Measurements from ENCODE around the gene GATD1. TPM values are rescaled to one million over a fixed set of nuclear protein-coding genes. Genes with fewer than 3 reads are reported as not detected.
A peak's percentile ranks its signal among the peaks of the same experiment; 100 is the strongest.
"Not testable (repeated sequence)": the region's sequence is repeated elsewhere in the genome, so short reads cannot be mapped to it uniquely, and the experiment has no call there.

Gene GATD1
- total RNA-seq, 1 experiment from 2014 or later: 80.1 TPM

DNA sequence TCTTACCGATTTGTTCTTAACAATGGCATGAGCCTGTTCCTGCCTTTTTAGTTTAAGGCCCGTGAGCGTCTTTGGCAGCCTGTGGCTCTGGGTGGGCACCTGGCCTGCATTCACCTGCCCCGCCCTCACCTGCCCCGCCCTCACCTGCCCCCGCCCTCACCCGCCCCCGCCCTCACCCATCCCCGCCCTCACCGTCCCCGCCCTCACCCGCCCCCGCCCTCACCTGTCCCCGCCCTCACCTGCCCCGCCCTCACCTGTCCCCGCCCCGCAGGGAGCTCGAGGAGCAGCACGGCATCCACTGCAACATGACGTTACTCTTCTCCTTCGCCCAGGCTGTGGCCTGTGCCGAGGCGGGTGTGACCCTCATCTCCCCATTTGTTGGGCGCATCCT lies 14.2 kb downstream of the GATD1 start:
- H3K27me3 ChIP-seq: no peaks in the 10 kb centered on the region
- DNase-seq: no peak
- peaks cover 91% of the 10 kb centered on the region for H3K36me3 ChIP-seq
- no peaks in the 10 kb centered on the region for H3K9me3 ChIP-seq
- no peak overlapping the region for H3K4me3 ChIP-seq

DNA sequence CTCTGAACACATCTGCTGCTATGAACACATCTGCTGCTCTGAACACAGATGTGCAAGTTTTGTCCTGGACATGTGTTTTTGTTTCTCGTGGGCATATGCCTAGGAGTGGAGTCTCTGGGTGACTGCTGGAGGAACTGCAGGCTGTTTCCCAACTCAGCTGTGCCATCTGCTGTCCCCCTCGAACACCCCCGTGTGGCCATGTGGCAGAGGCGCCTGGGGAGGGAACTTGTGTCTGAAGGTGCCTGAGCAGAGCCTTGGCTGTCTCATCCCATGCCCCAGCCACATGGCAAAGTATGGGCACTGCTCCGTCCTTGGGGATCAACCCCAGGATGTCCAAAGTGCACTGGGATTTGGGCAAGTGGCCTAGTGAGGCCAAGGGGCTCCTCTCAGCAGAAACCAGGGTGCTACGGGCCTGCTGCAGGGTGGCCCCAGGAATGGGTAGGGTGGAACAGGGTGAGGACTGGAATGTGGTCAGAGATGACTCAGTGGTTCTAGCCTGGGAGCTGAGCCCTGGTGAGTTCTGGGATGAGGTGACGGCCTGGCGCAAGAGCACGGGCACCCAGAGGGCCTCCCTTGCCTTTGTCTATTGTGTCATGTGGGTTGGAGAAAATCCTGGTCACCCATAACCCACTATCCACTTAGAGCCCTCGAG lies 14.7 kb downstream of the GATD1 start:
- Histone ChIP-seq H3K27me3 (no peaks in the 10 kb centered on the region), H3K36me3 (peaks cover 95% of the 10 kb centered on the region), H3K4me3 (no peak overlapping the region), H3K9me3 (no peaks in the 10 kb centered on the region)
- DNase-seq: peak; percentile 67

- Histone ChIP-seq H3K27me3 (no peaks in the 10 kb centered on the region), H3K9me3 (no peaks in the 10 kb centered on the region), H3K36me3 (peaks cover 95% of the 10 kb centered on the region), H3K4me3 (no peak overlapping the region)
- DNase-seq: no peak
Observed at GRCh38 chr11:761526-762108, 15.7 kb downstream of the GATD1 start.

DNA sequence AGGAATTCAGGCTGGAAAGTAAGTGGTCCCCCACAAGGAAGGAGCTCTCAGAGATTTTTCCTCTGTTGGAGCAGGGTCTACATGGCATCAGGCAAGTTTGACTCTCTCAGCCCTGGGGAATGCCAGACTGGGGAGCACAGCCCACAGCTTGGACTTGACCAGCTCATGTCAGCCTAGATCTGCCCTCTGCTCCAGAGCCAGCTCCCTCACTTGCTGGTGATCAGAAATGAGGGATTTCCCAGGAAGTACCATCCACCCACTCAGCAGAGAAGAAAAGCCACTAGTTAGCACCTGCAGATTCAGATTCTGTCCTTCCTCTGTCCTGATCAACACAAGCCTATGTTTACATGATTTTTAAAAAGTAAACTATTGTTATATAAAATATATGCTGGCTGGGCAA lies 17.1 kb downstream of the GATD1 start:
- Histone ChIP-seq H3K27me3 (no peaks in the 10 kb centered on the region), H3K36me3 (peaks cover 92% of the 10 kb centered on the region), H3K9me3 (no peaks in the 10 kb centered on the region), H3K4me3 (no peak overlapping the region)
- DNase-seq: no peak

DNA sequence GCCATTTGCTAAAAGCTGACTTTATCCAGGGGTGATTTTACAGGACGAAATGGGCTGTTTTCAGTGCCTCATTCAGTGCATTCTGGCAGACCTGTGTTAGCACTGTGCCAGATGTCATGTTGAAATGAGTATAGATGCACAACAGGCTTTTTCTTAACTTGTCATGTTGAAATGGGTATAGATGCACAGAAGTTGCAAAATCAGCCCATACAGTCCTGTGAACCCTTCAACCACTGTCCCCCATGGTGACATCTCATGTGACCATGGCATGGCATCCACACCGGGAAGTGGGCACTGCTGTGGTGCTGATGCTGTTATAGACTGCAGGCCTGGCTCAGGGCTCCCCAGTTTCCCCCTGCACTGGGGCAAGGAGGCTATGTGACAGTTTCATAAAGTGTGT lies 27.6 kb downstream of the GATD1 start:
- DNase-seq: no peak

DNA sequence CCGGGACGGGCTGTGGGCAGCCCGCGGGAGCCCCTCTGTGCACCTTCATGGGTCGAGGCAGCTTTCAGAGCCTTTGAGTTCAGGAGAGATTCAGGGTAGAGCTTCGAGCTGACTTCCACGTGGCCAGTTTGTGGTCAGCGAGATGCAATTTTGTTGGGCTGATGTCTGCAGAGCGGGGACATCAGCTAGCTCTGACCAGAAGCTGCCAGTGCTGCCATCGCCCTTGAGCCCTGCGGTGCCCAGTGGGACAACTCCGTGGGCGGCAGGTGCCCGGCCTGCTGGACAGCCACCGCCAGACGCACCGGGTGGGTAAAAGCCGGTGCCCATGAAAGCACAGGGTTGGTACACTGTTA lies 29.3 kb downstream of the GATD1 start:
- no peaks in the 10 kb centered on the region for H3K27me3 ChIP-seq
- peaks cover 11% of the 10 kb centered on the region for H3K36me3 ChIP-seq
- H3K4me3 ChIP-seq: peak overlapping the region; percentile 89
- DNase-seq: no peak
- H3K9me3 ChIP-seq: no peaks in the 10 kb centered on the region

More for the DNA sequence above, 27.6 kb downstream of the GATD1 start:
- no peaks in the 10 kb centered on the region for H3K9me3 ChIP-seq
- H3K36me3 ChIP-seq: peaks cover 15% of the 10 kb centered on the region
- H3K27me3 ChIP-seq: no peaks in the 10 kb centered on the region
- no peak overlapping the region for H3K4me3 ChIP-seq

- DNase-seq: peak; percentile 93
- Histone ChIP-seq H3K4me3 (peak within 1 kb of the TSS; percentile 89), H3K36me3 (peaks cover 5% of the 10 kb centered on the region), H3K27me3 (no peaks in the 10 kb centered on the region), H3K9me3 (no peaks in the 10 kb centered on the region)
Observed at GRCh38 chr11:747158-748006, 29.9 kb downstream of the GATD1 start, which contains the start of gene TALDO1. Gene TALDO1 (plus strand): TSS chr11:747464. CDS start chr11:747482, 18 bp downstream.

GRCh38 chr11:746289-747157 lies 30.8 kb downstream of the GATD1 start:
- no peak for DNase-seq
- H3K27me3 ChIP-seq: no peaks in the 10 kb centered on the region
- no peaks in the 10 kb centered on the region for H3K9me3 ChIP-seq
- peak overlapping the region; percentile 89 for H3K4me3 ChIP-seq
- peaks cover under 1% of the 10 kb centered on the region; the same call in 1 of the 2 replicates for H3K36me3 ChIP-seq

GRCh38 chr11:745428-745827 lies 31.9 kb downstream of the GATD1 start:
- Histone ChIP-seq H3K9me3 (no peaks in the 10 kb centered on the region), H3K4me3 (no peak overlapping the region), H3K36me3 (no peaks in the 10 kb centered on the region), H3K27me3 (no peaks in the 10 kb centered on the region)
- DNase-seq: no peak

GRCh38 chr11:742571-743201 lies 34.6 kb downstream of the GATD1 start:
- DNase-seq: no peak
- H3K36me3 ChIP-seq: no peaks in the 10 kb centered on the region
- no peak overlapping the region for H3K4me3 ChIP-seq
- H3K27me3 ChIP-seq: no peaks in the 10 kb centered on the region
- H3K9me3 ChIP-seq: no peaks in the 10 kb centered on the region

- Histone ChIP-seq H3K4me3 (no peak overlapping the region), H3K27me3 (no peaks in the 10 kb centered on the region), H3K9me3 (no peaks in the 10 kb centered on the region), H3K36me3 (no peaks in the 10 kb centered on the region)
- DNase-seq: no peak
Observed at GRCh38 chr11:742156-742546, 35.1 kb downstream of the GATD1 start.

DNA sequence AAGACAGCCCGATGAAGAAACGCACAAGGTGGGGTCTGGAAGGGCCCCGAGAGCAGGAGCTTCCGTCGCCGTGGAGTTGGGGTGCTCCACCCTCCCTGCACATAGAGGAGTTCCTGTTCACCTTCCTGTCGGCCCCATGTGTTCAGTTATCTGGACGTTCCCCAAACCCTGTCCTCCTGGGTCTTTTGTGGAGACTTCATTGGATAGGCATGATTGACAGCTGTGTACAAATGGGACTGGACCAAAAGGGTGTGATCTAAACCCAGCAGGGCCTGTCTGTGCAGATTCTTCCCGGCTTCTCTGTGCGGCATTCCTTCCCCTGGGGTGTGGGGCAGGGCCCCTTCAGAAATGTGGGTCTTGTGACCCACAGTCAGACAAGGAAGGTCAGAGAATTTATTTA lies 39.4 kb downstream of the GATD1 start:
- H3K9me3 ChIP-seq, H3K36me3 ChIP-seq, H3K4me3 ChIP-seq, H3K27me3 ChIP-seq, DNase-seq: not testable (repeated sequence)

DNA sequence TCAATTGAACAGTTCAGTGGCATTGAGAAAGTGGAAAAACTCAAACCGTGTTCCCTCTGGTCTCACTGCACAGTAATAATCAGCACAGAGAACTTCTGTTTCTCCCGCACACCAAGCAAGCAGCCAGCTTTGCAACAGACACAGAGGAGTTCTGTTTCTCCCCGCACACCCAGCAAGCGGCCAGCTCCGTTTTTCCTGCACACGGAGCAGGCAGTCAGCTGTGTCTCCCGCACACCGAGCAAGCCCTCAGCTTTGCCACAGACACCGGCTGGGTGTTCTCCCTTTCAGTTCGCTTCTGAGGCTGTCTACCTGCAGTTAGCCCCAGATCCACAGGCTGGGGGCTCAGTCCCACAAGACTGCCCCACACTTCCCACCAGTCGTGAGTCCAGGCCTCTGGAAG lies 39.9 kb downstream of the GATD1 start:
- no peaks in the 10 kb centered on the region for H3K9me3 ChIP-seq
- DNase-seq: no peak
- no peaks in the 10 kb centered on the region for H3K27me3 ChIP-seq
- H3K36me3 ChIP-seq: no peaks in the 10 kb centered on the region
- H3K4me3 ChIP-seq: no peak overlapping the region

- not testable (repeated sequence) for H3K9me3 ChIP-seq, H3K4me3 ChIP-seq, H3K27me3 ChIP-seq, DNase-seq, H3K36me3 ChIP-seq
Observed at GRCh38 chr11:734541-734940, 42.7 kb downstream of the GATD1 start.

- no peak for DNase-seq
- no peaks in the 10 kb centered on the region for H3K9me3 ChIP-seq
- no peaks in the 10 kb centered on the region for H3K36me3 ChIP-seq
- H3K4me3 ChIP-seq: no peak overlapping the region
- no peaks in the 10 kb centered on the region for H3K27me3 ChIP-seq
Observed at GRCh38 chr11:733072-733471, 44.2 kb downstream of the GATD1 start.

DNA sequence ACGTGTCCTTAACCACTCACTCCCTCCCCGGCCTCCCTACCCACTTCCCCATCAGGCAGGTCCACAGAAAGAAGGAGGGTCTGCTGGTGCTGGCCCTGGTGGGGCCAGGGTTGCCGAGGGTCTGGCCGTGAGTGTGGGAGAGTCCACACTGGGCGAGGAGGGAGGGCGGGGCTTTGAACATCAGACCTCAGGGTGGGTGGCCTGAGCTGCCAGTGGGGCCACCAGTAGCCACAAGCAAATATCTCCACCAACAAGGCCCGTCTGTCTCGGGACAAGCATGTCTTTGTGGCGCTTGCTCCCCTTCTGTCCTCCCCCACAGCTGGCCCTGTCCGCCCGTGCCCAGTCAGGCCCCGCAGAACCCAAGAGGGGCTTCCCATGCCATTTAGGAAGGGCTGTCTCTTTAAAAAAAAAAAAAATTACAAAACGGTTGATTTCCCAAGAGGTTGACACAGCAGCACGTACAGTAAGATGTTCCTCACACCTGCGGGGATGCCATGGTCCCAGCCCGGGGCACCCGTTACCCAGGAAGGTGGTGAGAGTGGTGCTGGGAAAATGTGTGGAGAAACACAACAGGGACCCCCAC lies 47.7 kb downstream of the GATD1 start:
- H3K9me3 ChIP-seq: no peaks in the 10 kb centered on the region
- H3K36me3 ChIP-seq: no peaks in the 10 kb centered on the region
- no peak overlapping the region for H3K4me3 ChIP-seq
- no peak for DNase-seq
- no peaks in the 10 kb centered on the region for H3K27me3 ChIP-seq

Measured in MG63 (cell line).